ENCODE data around the gene PCOLCE2.

PCOLCE2 gene, protein sequence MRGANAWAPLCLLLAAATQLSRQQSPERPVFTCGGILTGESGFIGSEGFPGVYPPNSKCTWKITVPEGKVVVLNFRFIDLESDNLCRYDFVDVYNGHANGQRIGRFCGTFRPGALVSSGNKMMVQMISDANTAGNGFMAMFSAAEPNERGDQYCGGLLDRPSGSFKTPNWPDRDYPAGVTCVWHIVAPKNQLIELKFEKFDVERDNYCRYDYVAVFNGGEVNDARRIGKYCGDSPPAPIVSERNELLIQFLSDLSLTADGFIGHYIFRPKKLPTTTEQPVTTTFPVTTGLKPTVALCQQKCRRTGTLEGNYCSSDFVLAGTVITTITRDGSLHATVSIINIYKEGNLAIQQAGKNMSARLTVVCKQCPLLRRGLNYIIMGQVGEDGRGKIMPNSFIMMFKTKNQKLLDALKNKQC

GRCh38 chr3:142888481-142889211 is at the start of gene PCOLCE2:
PCOLCE2 (minus strand) TSS chr3:142889083; CDS start chr3:142888896, 187 bp downstream.
- H3K4me3 ChIP-seq (ENCODE audit: low read length), result peak within 1 kb of the TSS; percentile 46
- no peak for TF ChIP-seq ZNF274 (IDR thresholded peaks at IDR 0.05; ENCODE audit: low read depth, low read length)

- no peak overlapping the region for H3K4me3 ChIP-seq (ENCODE audit: low read length)
- TF ChIP-seq ZNF274 (IDR thresholded peaks at IDR 0.05; ENCODE audit: low read depth, low read length), result no peak
These were observed 47.1 kb upstream of the PCOLCE2 start for GRCh38 chr3:142935963-142936362.

DNA sequence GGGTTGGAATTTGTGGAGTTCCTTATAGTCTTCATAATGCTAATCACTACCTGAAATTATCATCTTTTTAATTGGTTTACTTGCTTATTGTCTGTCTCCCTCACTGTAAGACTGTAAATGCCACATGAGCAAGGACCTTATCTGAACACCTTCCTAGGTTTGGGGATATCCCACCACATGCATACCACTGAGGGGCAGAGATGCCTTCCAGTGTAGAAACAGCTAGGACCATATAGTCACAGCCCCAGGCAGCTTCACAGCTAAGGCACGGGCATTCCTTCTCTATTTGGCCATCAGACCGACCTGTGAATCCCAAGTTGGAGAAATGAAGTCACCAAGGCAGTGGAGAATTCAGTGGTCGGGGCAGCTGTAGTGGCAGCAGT is 46.0 kb upstream of the PCOLCE2 start:
- H3K4me3 ChIP-seq (ENCODE audit: low read length), result no peak overlapping the region
- no peak for TF ChIP-seq ZNF274 (IDR thresholded peaks at IDR 0.05; ENCODE audit: low read depth, low read length)

GRCh38 chr3:142934128-142934886 is 45.4 kb upstream of the PCOLCE2 start:
- no peak for TF ChIP-seq ZNF274 (IDR thresholded peaks at IDR 0.05; ENCODE audit: low read depth, low read length)

GRCh38 chr3:142931222-142931621 is 42.3 kb upstream of the PCOLCE2 start:
- H3K4me3 ChIP-seq (ENCODE audit: low read length), result no peak overlapping the region
- TF ChIP-seq ZNF274 (IDR thresholded peaks at IDR 0.05; ENCODE audit: low read depth, low read length), result no peak

More at GRCh38 chr3:142934128-142934886, 45.4 kb upstream of the PCOLCE2 start:
- no peak overlapping the region for H3K4me3 ChIP-seq (ENCODE audit: low read length)

GRCh38 chr3:142930463-142930862 is 41.6 kb upstream of the PCOLCE2 start:
- TF ChIP-seq ZNF274 (IDR thresholded peaks at IDR 0.05; ENCODE audit: low read depth, low read length), result no peak
- no peak overlapping the region for H3K4me3 ChIP-seq (ENCODE audit: low read length)

DNA sequence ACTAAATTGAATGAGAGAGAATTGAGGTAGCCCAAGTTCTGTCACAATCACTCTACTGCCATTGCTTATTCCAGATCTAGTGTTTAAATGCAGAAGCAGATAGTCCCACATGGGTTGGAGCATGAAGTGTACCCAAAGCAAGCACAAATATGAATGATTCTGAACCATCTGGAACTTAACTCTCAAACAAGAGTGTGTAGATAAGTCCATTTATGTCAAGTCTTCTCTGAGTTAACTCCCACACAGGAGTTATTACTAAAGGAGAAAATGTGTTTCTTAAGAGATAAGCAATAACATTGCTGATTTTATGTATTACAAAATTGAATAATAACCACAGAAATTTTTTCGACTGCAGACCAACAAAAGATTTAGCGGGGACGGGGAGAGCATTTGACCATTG is 41.0 kb upstream of the PCOLCE2 start:
- no peak overlapping the region for H3K4me3 ChIP-seq (ENCODE audit: low read length)
- no peak for TF ChIP-seq ZNF274 (IDR thresholded peaks at IDR 0.05; ENCODE audit: low read depth, low read length)

DNA sequence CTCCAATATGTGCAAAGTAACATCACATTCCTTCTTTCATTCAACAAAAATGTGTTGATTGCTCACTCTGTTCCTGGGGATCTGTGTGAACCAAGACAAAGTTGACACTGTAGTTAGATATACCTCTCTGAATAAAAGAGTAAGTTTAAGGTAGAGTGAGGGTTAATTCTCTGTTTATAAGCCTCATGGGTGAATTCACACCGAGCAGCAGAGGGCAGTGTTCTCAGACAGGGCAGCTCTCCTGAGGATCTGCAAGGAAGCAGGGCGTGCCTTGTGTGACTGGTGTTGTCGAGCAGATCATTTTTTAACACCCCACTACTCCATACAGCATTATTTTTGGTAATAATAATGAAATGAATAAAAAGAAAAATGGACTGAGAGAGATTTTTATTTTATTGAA is 40.2 kb upstream of the PCOLCE2 start:
- no peak overlapping the region for H3K4me3 ChIP-seq (ENCODE audit: low read length)
- no peak for TF ChIP-seq ZNF274 (IDR thresholded peaks at IDR 0.05; ENCODE audit: low read depth, low read length)

- TF ChIP-seq ZNF274 (IDR thresholded peaks at IDR 0.05; ENCODE audit: low read depth, low read length), result no peak
- no peak overlapping the region for H3K4me3 ChIP-seq (ENCODE audit: low read length)
These were observed 37.6 kb upstream of the PCOLCE2 start for GRCh38 chr3:142926368-142926944.

DNA sequence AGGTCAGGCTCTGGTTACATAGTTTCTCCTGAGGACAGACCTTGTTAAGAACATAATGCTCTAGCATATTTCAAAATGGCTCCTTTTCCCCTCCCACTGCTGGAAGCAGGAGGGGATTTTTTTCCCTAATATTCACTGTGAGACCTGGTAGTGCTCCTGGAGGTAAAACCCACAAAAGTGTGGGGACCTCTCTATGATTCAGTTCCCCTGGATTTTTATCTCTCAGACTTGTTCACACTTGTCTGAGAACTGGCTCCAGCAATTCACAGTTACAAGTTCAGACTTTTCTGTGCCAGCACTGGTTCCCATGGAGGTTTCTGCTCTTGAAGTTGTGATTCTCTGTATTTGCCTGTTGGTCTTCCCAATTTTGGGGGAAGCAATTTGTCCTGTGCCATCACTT is 36.3 kb upstream of the PCOLCE2 start:
- no peak for TF ChIP-seq ZNF274 (IDR thresholded peaks at IDR 0.05; ENCODE audit: low read depth, low read length)
- no peak overlapping the region for H3K4me3 ChIP-seq (ENCODE audit: low read length)

DNA sequence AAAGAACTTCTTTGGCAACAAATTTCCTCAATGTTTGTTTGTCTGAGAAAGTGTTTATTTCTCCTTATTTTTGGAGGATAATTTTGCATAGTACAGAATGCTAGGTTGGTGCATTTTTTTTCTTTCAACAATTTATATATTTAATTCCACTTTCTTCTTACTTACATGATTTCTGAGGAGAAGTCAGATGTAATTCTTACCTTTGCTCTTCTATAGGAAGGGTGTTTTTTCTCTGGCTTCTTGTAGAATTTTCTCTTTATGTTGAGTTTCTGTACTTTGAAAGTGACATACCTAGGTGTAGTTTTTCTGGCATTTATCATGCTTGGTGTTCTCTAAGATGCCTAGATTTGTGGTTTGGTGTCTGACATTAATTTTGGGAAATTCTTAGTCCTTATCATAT is 34.8 kb upstream of the PCOLCE2 start:
- no peak overlapping the region for H3K4me3 ChIP-seq (ENCODE audit: low read length)
- TF ChIP-seq ZNF274 (IDR thresholded peaks at IDR 0.05; ENCODE audit: low read depth, low read length), result no peak

DNA sequence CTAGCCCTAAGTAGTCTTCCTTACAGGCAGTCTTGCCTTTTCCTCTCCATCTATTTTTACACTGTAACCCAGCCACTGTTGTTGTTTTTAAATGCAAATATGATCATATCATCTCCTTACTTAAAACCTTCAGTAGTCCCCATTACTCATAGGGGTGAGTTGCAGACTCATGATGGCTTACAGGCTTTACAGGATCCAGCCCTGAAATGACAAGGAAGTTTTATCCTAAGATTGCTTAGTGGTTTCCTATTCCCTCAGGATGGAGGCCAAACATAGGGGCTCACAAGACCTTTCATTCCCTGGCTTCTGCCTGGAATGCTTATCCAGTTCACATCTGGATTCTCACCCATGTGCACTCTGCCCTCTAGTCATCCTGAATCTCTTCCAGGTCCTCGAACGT is 27.7 kb upstream of the PCOLCE2 start:
- no peak overlapping the region for H3K4me3 ChIP-seq (ENCODE audit: low read length)
- no peak for TF ChIP-seq ZNF274 (IDR thresholded peaks at IDR 0.05; ENCODE audit: low read depth, low read length)

DNA sequence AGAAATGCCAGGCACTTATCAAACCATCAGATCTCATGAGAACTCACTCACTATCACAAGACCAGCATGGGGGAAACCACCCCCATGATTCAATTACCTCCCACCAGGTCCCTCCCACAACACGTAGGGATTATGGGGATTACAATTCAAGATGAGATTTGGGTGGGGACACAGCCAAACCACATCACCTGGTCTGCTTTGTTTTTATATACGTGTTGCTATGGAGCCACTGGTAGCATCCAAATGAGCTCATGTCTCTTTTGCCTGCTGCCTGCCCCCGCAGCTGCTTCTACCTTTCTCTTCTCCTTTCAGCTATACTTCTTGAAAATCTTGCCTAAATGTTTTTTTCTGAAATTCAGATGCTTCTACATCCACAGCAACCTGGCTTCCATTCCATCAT is 26.8 kb upstream of the PCOLCE2 start:
- H3K4me3 ChIP-seq (ENCODE audit: low read length), result no peak overlapping the region
- TF ChIP-seq ZNF274 (IDR thresholded peaks at IDR 0.05; ENCODE audit: low read depth, low read length), result no peak

DNA sequence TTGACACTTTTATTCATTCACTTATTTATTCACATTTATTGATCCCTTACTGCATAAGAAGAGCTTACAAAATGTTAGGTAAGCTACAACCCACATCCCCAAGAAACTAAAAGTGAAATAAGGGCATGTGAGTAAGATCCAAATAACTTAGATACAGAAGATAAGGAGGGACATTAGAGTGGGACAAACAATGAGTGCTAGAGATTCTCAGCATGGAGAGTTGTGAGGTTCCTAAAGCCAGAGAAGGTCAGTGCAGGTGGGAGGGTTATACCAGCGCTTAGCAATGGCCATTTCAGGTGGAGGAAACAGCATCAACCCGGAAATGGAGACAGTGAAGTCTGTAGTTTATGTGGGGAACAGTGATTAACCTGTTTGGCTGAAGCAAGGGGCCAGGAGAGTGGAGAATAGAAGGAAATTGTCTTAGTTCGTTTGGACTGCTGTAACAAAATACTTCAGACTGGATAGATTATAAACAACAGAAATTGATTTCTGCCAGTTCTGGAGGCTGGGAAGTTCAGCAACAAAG is 25.5 kb upstream of the PCOLCE2 start:
- H3K4me3 ChIP-seq (ENCODE audit: low read length), result no peak overlapping the region
- no peak for TF ChIP-seq ZNF274 (IDR thresholded peaks at IDR 0.05; ENCODE audit: low read depth, low read length)
